DOHH2 (cell line): ENCODE results near the gene LCN10.

Experiments
- H3F3A ChIP-seq: fragments of 200-600 bp; sonication (generic), shearing (Covaris generic); 2 replicates; pipeline ENCODE4 v1.6.0; 2016; ENCODE audit warnings: antibody characterized with exemption, mild to moderate bottlenecking; ENCODE audit not compliant: control insufficient read depth, insufficient read depth
- H3K27ac ChIP-seq: fragments of 200-600 bp; sonication (generic); 2 replicates; pipeline ENCODE4 v1.5.1; 2014; ENCODE audit warnings: low read depth, mild to moderate bottlenecking, low read length, moderate library complexity
- H3K27me3 ChIP-seq: fragments of 200-600 bp; sonication (generic); 2 replicates; pipeline ENCODE4 v1.6.1; 2014; ENCODE audit warnings: mild to moderate bottlenecking, low read length, mixed read lengths; ENCODE audit not compliant: control insufficient read depth
- H3K36me3 ChIP-seq: fragments of 200-600 bp; sonication (generic); 2 replicates; pipeline ENCODE4 v1.6.1; 2014; ENCODE audit warnings: mild to moderate bottlenecking, low read length, moderate library complexity, mixed read lengths; ENCODE audit not compliant: control insufficient read depth
- H3K4me1 ChIP-seq: fragments of 200-600 bp; sonication (generic); 2 replicates; pipeline ENCODE4 v1.6.1; 2014; ENCODE audit warnings: mild to moderate bottlenecking, low read length, mixed read lengths; ENCODE audit not compliant: control insufficient read depth
- H3K4me2 ChIP-seq: fragments of 200-600 bp; sonication (generic); 2 replicates; pipeline ENCODE4 v1.6.0; 2014; ENCODE audit warnings: mild to moderate bottlenecking, low read length, moderate library complexity
- H3K4me3 ChIP-seq: fragments of 200-600 bp; sonication (generic); 2 replicates; pipeline ENCODE4 v1.5.1; 2014; ENCODE audit warnings: mild to moderate bottlenecking, low read length, mixed read lengths
- H3K79me2 ChIP-seq: fragments of 200-600 bp; sonication (generic); 2 replicates; pipeline ENCODE4 v1.6.1; 2014; ENCODE audit warnings: mild to moderate bottlenecking, low read length, mixed read lengths; ENCODE audit not compliant: control insufficient read depth
- H3K9me2 ChIP-seq: fragments of 200-600 bp; sonication (generic); replicated peaks from 2 replicates; pipeline ENCODE4 v1.6.1; 2014; ENCODE audit warnings: mild to moderate bottlenecking, low read length, mixed read lengths; ENCODE audit not compliant: control insufficient read depth
- H3K9me3 ChIP-seq: fragments of 200-600 bp; sonication (generic); 2 replicates; pipeline ENCODE4 v1.6.1; 2014; ENCODE audit warnings: antibody characterized with exemption, low read length, mixed read lengths; ENCODE audit not compliant: control insufficient read depth, insufficient read depth
- H4K20me1 ChIP-seq: fragments of 200-600 bp; sonication (generic); 2 replicates; pipeline ENCODE4 v1.6.0; 2014; ENCODE audit warnings: low read depth, mild to moderate bottlenecking, antibody characterized with exemption, low read length, moderate library complexity; ENCODE audit not compliant: control insufficient read depth, insufficient read depth
- EZH2phosphoT487 ChIP-seq: fragments of 200-600 bp; sonication (generic); IDR thresholded peaks from 2 replicates; pipeline ENCODE4 v1.6.1; 2017; ENCODE audit warnings: borderline replicate concordance, mild to moderate bottlenecking, antibody characterized with exemption, low read length, moderate library complexity, mixed read lengths
- TF ChIP-seq, protein P1 (sequence below): fragments of 200-600 bp; sonication (generic); IDR thresholded peaks from one replicate; pipeline ENCODE4 v1.5.1; 2014; ENCODE audit warnings: antibody characterized with exemption, mild to moderate bottlenecking, low read depth, low read length; ENCODE audit not compliant: poor library complexity, severe bottlenecking

LCN10 gene

DNA sequence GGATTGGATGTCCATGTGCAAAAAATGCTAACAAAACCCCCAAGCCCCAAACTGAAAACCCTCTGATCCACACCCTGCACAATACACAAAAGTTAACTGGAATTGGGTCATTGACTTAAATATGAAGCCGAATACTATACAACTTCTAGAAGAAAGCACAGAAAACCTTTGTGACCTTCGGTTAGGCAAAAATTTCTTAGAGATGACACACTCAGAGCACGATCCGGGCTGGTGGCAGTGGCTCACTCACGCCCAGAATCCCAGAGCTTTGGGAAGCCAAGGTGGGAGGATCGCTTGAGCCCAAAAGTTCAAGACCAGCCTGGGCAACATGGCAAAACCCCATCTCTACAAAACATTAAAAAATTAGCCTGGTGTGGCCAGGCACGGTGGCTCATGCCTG lies 32.2 kb downstream of the LCN10 start:
- peaks cover 29% of the 10 kb centered on the region for H3K4me1 ChIP-seq
- no peaks in the 10 kb centered on the region for H3K36me3 ChIP-seq
- no peak for TF ChIP-seq EZH2phosphoT487
- TF ChIP-seq, protein P1, sequence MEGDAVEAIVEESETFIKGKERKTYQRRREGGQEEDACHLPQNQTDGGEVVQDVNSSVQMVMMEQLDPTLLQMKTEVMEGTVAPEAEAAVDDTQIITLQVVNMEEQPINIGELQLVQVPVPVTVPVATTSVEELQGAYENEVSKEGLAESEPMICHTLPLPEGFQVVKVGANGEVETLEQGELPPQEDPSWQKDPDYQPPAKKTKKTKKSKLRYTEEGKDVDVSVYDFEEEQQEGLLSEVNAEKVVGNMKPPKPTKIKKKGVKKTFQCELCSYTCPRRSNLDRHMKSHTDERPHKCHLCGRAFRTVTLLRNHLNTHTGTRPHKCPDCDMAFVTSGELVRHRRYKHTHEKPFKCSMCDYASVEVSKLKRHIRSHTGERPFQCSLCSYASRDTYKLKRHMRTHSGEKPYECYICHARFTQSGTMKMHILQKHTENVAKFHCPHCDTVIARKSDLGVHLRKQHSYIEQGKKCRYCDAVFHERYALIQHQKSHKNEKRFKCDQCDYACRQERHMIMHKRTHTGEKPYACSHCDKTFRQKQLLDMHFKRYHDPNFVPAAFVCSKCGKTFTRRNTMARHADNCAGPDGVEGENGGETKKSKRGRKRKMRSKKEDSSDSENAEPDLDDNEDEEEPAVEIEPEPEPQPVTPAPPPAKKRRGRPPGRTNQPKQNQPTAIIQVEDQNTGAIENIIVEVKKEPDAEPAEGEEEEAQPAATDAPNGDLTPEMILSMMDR: no peak
- H4K20me1 ChIP-seq: no peaks in the 10 kb centered on the region
- no peak overlapping the region for H3K4me3 ChIP-seq
- 0 out of 2 replicates have a peak, but pooled peaks cover 3% of the 10 kb centered on the region for H3F3A ChIP-seq
- no peak overlapping the region for H3K27ac ChIP-seq
- H3K9me2 ChIP-seq: no peaks in the 10 kb centered on the region
- peaks cover 36% of the 10 kb centered on the region for H3K27me3 ChIP-seq
- no peaks in the 10 kb centered on the region for H3K9me3 ChIP-seq
- H3K4me2 ChIP-seq: no peak overlapping the region
- no peaks in the 10 kb centered on the region for H3K79me2 ChIP-seq

DNA sequence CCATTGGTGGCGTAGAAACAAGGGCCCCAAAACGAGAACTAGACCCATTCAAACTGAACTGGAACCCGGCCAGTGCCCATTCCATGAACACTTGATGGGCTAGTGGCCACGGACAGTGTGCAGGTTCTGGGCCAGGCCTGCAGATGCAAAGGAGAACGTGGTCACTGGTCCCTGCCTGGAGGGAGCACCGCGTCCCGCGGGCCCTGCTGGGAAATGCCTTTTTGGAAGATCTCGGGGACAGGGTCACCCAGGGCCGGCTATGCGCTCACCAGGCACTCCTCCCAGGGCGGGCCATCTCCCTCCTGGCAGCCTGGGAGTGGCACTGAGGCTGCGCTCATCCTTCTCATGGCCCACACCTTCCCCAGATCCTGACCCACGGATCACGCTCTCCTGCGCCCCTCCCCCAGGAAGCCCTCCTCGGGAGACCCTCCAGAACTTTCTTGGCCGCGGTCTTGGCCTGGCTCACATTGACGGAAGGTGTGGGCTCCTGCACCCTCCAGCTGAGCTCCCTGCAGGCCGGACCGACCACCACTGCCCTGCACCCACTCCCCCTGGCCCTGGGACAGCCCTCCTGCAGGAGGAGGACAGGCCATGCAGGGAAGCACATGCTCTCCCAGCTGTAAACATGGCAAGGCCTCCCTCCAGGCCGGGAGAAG lies 33.2 kb downstream of the LCN10 start:
- Histone ChIP-seq H4K20me1 (no peaks in the 10 kb centered on the region), H3K27ac (no peak overlapping the region), H3F3A (0 out of 2 replicates have a peak, but pooled peaks cover 3% of the 10 kb centered on the region), H3K9me3 (no peaks in the 10 kb centered on the region), H3K4me3 (no peak overlapping the region), H3K4me2 (no peak overlapping the region), H3K36me3 (no peaks in the 10 kb centered on the region), H3K4me1 (peaks cover 23% of the 10 kb centered on the region), H3K79me2 (no peaks in the 10 kb centered on the region), H3K27me3 (peaks cover 39% of the 10 kb centered on the region), H3K9me2 (no peaks in the 10 kb centered on the region)
- TF ChIP-seq EZH2phosphoT487: no peak
- TF ChIP-seq, protein P1: no peak

DNA sequence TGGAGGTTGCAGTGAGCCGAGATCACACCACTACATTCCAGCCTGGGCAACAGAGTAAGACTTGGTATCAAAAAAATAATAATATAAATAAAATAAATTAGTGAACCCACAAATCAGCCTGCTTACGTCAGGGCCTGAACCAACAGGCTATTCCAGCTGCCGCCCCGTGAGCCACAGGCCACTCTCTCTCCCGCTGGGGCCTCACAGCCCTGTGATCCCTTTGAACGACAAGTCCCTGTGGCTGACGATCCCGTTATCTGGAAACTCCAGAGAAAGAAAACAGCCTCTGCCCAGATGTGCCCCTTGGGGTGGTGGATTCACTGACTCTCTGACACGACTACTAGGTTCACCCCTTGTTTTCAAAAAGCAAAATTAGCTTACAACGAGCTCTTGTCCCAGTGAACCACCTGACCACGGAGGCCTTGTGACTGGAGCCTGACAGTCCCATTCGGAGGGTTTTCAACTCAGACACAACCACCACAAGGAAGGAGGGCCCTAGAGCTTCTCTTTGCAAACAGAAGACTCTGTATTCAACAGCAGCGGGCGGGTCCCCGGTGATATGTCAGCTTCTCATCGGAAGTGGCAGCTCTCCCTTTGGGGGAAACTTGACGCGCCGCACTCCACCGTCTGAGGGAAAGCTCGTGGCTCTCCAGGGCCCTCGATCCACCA lies 34.8 kb downstream of the LCN10 start:
- Histone ChIP-seq H4K20me1 (no peaks in the 10 kb centered on the region), H3K4me3 (no peak overlapping the region), H3K9me3 (no peaks in the 10 kb centered on the region), H3K79me2 (no peaks in the 10 kb centered on the region), H3K36me3 (no peaks in the 10 kb centered on the region), H3K27me3 (peaks cover 32% of the 10 kb centered on the region), H3K27ac (no peak overlapping the region), H3F3A (0 out of 2 replicates have a peak, but pooled peaks cover 3% of the 10 kb centered on the region), H3K9me2 (no peaks in the 10 kb centered on the region), H3K4me1 (peaks cover 19% of the 10 kb centered on the region), H3K4me2 (no peak overlapping the region)
- TF ChIP-seq EZH2phosphoT487: no peak
- TF ChIP-seq, protein P1: no peak
